HG02623 (cell line): ENCODE data around the gene ANG.
"Not testable (repeated sequence)": the region's sequence is repeated elsewhere in the genome, so short reads cannot be mapped to it uniquely, and the experiment has no call there.

ENCODE experiments used
- ATAC-seq: cut with Tn5 transposase; IDR thresholded peaks from one replicate; pipeline ENCODE4 v1.9.1; 2021; ENCODE audit warnings: moderate library complexity; ENCODE audit not compliant: unreplicated experiment

The ANG gene

GRCh38 chr14:20697273-20698017, 8.9 kb downstream of the ANG start:
- ATAC-seq, result no peak

DNA sequence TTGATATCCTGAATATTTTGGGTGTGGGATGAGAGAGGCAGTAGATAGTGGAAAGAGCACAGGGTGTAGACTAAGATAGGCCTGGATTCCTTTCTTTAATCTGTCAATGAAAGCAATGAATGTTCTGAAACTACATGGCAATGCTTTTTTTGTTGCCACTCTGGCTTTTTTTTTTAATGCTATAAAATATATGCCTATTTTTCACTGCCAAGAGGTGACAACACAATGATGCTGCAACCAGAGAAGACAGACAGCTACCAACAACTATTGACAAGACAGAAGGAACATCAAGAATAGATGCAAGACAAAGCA, 9.4 kb downstream of the ANG start:
- ATAC-seq, result no peak

- no peak for ATAC-seq
Observed at GRCh38 chr14:20698934-20699333, 10.4 kb downstream of the ANG start.

DNA sequence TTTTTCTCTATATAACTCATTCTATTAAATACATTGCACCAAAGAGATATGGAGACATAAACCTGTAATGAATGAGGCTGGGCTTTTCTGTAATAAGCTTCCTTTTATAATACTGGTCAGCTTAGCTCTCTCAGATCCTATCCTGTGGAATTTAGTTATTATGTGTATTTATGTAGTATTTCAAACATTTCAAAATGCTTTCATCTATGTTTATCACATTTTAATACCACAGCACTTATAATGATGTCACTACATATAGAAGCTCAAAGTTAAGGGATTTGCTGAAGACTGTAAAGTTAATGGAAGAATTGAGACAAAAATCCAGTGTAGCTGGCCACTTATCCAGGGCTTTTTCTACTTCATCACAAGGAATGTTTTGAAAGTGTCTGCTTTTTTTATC, 11.4 kb downstream of the ANG start:
- ATAC-seq, result no peak

- not testable (repeated sequence) for ATAC-seq
Observed at GRCh38 chr14:20700965-20701364, 12.4 kb downstream of the ANG start.

DNA sequence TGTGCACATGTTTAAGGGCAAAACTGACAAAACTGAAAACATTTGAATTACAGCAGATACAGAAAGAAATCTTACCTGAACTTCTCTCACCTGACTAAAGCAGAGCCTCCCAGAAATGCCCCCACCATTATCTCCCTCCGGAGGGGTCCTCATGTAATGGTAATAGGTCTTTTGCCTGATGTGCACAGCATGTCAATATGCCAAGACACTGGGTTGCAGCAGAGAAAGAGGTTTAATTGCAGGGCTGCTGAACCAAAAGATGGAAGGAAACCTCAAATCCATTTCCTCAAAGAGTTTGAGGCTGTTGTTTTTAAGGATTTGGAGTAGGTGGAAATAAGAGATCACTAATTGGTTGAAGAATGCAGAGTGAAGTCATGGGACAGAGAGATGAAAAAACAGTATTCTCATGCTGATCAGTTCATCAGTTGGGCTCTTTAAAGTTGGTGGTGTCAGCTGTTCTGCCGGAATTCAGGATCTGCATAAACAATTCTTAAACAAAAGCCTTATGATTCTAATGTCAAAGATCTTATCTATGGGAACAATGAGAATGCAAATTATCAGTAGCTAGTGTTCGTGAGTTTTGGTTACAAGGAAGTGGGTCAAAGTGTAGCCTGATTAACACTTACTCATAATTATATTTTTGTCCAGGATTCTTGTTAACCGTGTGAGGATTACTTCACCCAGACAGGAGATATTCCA, 18.2 kb downstream of the ANG start:
- no peak for ATAC-seq

DNA sequence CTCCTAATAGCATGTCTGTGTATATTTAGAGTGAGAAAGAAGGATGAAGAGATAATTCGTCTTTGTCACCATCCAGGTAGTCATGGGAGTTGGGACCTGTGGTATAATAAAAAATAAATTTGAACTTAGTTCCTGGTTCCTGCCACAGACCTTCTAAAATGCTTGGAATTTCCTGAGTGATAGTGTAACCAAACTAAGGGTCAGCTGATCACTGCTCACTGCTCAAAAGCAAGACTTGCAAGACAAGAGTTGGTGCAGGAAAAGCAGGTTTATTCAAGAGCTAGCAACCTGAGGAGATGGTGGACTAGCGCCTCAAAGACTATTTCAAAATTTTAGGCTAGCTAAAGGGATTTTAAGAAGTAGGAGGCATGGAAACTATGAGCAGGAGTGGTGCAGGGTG, 19.1 kb downstream of the ANG start:
- ATAC-seq, result no peak

GRCh38 chr14:20711261-20711660, 22.7 kb downstream of the ANG start:
- ATAC-seq, result no peak

GRCh38 chr14:20711685-20712084, 23.1 kb downstream of the ANG start:
- ATAC-seq, result no peak

DNA sequence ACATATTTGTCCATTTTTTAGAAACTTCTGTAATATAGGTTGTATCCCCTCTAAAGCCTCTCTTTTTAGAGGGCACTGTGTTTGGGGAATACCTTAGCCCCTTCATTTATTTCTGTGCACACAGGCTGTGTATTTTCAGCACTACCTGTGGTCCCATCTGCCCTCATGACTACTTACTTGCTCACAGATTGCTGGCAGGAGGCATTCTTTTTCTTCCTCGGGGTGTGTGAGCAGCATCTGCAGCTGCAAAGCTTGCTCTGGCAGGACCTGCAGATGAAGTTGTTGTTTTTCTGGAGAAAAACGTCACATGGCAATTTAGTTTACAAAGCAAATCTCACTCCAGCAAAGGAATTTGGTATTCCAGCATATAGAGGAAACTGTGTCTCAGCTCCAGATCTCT, 24.3 kb downstream of the ANG start:
- ATAC-seq, result no peak

DNA sequence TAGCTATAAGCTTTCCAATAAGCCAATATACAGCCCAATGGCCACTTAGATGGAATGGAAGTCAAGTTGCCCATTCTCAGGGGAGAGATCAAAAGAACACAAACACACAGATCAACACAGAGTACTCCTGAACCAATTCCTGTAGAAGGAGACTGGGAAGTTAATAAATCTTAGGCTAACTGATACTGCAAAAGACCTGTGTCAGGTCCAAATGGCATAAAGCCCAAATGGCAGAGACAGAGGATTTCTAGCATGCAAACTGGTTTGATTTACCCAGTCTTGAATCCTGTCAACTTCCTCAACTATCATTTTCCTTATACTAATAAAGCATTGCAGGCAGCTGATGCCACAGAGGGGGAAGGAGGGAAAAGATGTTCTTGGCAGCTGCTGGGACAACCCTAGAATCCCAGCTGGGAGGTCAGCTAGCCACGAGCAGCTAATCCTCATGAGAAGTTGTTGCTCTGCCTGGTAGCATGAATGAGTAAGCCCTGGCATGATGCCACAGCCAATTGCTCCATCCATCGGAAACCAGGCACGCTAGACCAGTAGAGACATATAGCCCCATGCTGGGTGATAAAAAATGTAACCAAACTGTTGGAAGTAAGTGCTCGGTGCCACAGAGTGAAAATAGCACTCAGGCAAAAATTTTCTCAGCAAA, 26.2 kb downstream of the ANG start:
- ATAC-seq, result no peak

DNA sequence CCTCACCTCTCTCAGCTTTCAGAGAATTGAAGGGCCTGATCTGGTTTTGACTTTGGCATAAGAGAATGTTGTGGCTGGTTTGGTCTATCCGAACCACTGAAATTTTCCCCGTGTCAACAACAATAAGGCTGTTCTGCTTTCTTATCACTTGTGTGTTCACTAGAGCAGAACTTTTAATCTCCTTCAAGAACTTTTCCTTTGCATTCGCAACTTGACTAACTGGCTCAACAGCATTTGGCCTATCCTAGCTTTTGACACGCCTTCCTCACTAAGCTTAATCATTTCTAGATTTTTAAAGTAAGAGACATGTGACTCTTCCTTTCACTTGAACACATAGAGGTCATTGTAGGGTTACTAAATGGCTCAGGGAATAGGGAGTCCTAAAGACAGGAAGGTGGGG, 31.2 kb downstream of the ANG start:
- no peak for ATAC-seq

- no peak for ATAC-seq
Observed at GRCh38 chr14:20720741-20721140, 32.2 kb downstream of the ANG start.

DNA sequence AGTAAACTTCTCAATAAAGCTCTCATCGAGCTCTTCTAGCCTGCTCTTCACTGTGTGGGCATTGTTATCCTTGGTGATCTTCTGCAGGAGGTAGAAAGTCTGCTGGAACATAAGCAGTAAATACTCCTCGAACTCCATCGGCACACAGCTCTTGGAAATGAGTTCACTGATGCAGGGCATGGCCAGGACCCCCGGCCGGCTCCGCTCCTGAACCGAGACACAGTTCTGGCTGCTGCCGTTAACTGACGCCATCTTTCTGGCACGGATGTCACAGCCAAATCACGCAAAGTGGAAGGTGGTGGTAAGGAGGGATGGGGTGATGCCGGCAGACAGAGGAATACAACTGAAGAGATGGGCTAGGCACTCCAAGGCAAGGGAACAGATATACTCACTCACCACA, 33.5 kb downstream of the ANG start:
- ATAC-seq, result no peak

DNA sequence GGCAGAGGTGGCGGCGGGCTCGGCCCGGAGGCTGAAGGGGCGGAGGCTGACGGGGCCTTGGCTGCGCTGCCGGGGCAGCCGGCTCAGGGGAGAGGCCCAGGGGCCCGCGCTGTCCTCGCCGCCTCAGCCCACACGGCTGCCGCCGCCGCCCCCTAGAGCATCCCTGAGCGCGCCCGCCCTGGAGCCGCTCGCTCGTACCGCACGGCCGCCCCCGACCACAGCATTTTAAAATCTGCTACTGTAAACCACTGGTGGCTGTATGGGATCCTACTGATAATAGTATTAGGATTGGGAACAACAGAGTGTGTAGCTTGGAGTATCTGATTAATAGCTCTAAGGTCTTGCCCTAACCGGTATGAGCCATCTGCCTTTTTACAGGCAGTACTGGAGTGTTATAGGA, 34.9 kb downstream of the ANG start:
- ATAC-seq, result no peak

DNA sequence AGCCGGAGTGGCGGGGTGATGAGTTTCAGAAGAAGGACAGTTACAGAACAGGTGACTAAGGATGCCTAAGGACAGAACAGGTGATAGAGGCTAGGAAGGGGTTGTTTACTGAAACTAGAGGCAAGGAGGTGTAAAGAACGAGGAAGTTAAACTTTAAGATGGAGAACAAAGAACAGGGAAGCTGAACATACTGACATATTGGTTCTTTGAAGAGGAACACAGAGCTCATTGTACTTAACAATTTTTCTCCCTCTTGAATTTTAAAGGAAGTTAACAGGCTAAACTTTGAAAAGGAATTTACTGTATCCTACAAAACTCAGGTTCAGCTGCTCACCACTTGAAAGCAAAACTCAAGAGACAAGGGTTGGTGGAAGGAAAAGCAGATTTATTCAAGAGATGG, 37.6 kb downstream of the ANG start:
- not testable (repeated sequence) for ATAC-seq

DNA sequence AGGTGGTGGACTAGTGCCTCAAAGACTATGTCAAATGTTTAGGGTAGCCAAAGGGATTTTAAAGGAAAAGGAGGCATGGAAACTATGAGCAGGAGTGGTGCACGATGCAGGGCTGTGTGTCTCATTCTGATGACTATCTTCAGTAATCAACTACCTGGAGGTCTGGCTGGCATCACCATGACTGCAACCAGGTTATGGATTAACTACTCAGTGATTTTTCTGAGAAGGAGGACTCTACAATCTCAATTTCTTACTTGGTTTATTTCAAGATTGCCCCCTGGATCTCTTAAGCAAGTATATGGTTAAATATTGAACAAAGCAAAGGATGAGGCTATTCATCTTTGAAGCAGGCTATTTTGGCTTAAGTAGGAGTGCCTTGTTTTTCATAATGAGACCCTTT, 38.0 kb downstream of the ANG start:
- ATAC-seq, result no peak

DNA sequence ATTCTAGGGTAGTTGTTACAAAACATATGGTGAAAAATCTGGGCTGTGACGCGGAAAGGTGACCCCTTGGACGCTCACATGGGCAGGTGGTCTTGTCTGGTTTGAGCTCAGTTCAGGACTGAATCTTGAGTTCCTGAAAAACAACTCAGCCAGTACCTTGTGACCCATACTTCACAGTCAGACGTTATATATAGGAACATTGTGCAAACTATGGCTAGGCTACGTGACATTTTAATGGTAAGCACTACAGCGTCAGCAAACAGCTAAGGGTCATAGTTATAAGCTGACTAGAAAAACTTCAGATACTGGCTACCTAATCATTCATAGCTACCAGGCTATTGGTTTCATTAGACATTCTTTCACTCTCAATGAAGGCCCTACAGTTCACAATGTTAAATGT, 42.3 kb downstream of the ANG start:
- no peak for ATAC-seq

- ATAC-seq, result no peak
Observed at GRCh38 chr14:20732477-20732876, 43.9 kb downstream of the ANG start.

DNA sequence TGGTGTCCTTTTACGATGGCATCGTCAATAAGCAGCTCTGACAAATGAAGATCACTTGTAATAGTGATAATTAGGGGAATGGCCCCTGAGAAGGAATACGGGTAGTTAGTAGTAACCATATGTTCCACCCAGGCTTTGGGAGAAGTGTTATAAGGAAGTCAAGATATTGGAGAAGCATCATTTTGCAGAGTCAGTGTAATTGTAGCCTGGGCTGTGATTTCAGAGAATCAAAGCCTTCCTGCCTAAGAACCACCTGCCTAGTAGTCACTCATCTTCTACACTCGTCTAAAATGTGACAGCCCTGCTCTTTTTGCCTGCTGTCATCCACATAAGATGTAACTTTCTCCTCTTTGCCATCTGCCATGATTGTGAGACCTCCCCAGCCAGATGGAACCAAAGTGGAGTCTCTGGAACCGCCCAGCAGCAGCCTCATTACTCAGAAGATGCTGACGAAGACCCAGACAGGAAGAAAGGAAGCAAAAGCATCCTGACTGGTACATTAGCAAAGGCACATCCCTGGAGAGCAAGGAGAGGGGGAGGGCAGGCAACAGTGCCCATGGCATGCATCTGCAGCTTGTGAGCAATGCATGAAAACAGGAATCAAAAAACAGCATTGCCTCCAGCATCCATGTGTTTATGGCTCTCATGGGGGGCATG, 44.5 kb downstream of the ANG start:
- ATAC-seq, result no peak

GRCh38 chr14:20733684-20734429, 45.3 kb downstream of the ANG start:
- ATAC-seq, result no peak
